ENCODE data around the gene RNF40.

GRCh38 chr16:30780549-30780948, 18.4 kb downstream of the RNF40 start:
- TF ChIP-seq REST (IDR thresholded peaks at IDR 0.05; ENCODE audit: borderline replicate concordance): no peak
- TF ChIP-seq CTCF (IDR thresholded peaks at IDR 0.05; ENCODE audit: poor library complexity, severe bottlenecking): no peak
- TF ChIP-seq EZH2 (IDR thresholded peaks at IDR 0.05; ENCODE audit: borderline replicate concordance, insufficient read depth, low read length, poor library complexity, severe bottlenecking): no peak
- TF ChIP-seq POLR2AphosphoS5 (IDR thresholded peaks at IDR 0.05): no peak
- TF ChIP-seq EP300 (conservative IDR thresholded peaks at IDR 0.05; ENCODE audit: poor library complexity, severe bottlenecking): no peak
- no peak for TF ChIP-seq SMC3 (conservative IDR thresholded peaks at IDR 0.05; ENCODE audit: poor library complexity)
- TF ChIP-seq MXI1 (conservative IDR thresholded peaks at IDR 0.05; ENCODE audit: poor library complexity, severe bottlenecking): no peak
- TF ChIP-seq TAF1 (IDR thresholded peaks at IDR 0.05; ENCODE audit: low read depth): no peak
- no peak for TF ChIP-seq RAD21 (conservative IDR thresholded peaks at IDR 0.05)
